SKM-1 treated with dmso at 0.1 percent for 144 hours (cell line): ENCODE measurements around the gene MAGOH.
"Not testable (repeated sequence)": the region's sequence is repeated elsewhere in the genome, so short reads cannot be mapped to it uniquely, and the experiment has no call there.

ENCODE experiments used
- DNase-seq: peaks from one replicate; lab custom pipeline; 2025; ENCODE audit not compliant: unreplicated experiment; lab: John Stamatoyannopoulos, UW

Gene MAGOH

GRCh38 chr1:53188099-53188498 is 50.2 kb downstream of the MAGOH start:
- no peak for DNase-seq

- DNase-seq: no peak
Measured at GRCh38 chr1:53187401-53187800, 50.9 kb downstream of the MAGOH start.

DNA sequence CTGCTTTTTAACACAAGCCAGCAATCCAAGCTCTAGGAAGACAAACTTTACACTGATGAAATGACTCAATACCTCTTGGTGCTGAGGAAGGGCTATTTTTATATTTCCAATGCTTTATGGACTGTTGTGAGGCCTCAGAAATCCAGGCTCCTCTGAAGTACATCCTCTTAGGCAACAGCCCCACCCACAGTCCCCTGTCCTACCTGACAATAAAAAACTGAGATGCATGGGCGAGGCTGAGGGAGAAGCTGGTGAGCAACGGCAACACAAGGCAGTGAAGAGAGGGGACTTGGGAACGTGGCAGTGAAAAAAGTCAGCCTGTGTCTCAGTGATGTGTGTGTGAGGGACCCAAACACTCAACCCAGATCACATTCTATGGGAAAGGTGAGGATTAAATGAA is 51.8 kb downstream of the MAGOH start:
- no peak for DNase-seq

DNA sequence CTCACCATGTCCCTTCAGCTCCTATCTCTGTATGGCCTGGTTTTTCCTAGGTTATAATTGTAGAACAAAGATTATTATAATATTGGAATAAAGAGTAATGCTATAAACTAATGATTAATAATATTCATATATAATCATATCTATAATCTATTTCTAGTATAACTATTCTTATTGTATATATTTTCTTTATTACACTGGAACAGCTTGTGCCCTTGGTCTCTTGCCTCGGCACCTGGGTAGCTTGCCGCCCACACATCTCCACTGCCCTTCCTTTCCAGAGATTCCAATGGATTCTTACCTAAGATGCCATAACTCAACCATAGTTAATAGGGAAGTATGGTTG is 52.4 kb downstream of the MAGOH start:
- not testable (repeated sequence) for DNase-seq

- no peak for DNase-seq
Measured at GRCh38 chr1:53183095-53183990, 55.0 kb downstream of the MAGOH start.

- no peak for DNase-seq
Measured at GRCh38 chr1:53182716-53183094, 55.6 kb downstream of the MAGOH start.

GRCh38 chr1:53182111-53182593 is 56.2 kb downstream of the MAGOH start:
- DNase-seq: peak; percentile 55

- DNase-seq: no peak
Measured at GRCh38 chr1:53180951-53181350, 57.4 kb downstream of the MAGOH start.

DNA sequence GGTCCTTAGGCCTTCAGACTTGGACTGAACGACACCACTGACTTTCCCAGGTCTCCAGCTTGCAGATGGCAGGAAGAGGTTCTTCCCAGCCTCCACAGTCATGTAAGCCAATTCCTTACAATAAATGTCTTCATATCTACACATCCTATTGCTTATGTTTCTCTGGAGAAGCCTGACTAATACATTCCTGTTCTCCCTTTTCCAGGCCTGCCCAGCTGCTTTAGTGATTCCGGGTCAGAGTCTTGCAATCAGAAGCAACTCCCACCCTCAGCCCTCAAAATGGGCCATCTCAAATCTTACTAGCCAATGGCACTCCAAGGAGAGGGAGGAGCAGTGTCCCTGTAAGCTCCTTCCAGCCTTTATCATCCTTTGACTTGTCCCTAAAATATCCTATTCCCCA is 58.1 kb downstream of the MAGOH start:
- no peak for DNase-seq
